GM21381 (cell line): Measurements from ENCODE around the gene BLOC1S5.

Source experiments
- ATAC-seq: cut with Tn5 transposase; IDR thresholded peaks from one replicate; pipeline ENCODE4 v1.9.1; 2021; ENCODE audit warnings: mild to moderate bottlenecking, moderate library complexity; ENCODE audit not compliant: unreplicated experiment

BLOC1S5 gene, protein sequence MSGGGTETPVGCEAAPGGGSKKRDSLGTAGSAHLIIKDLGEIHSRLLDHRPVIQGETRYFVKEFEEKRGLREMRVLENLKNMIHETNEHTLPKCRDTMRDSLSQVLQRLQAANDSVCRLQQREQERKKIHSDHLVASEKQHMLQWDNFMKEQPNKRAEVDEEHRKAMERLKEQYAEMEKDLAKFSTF

DNA sequence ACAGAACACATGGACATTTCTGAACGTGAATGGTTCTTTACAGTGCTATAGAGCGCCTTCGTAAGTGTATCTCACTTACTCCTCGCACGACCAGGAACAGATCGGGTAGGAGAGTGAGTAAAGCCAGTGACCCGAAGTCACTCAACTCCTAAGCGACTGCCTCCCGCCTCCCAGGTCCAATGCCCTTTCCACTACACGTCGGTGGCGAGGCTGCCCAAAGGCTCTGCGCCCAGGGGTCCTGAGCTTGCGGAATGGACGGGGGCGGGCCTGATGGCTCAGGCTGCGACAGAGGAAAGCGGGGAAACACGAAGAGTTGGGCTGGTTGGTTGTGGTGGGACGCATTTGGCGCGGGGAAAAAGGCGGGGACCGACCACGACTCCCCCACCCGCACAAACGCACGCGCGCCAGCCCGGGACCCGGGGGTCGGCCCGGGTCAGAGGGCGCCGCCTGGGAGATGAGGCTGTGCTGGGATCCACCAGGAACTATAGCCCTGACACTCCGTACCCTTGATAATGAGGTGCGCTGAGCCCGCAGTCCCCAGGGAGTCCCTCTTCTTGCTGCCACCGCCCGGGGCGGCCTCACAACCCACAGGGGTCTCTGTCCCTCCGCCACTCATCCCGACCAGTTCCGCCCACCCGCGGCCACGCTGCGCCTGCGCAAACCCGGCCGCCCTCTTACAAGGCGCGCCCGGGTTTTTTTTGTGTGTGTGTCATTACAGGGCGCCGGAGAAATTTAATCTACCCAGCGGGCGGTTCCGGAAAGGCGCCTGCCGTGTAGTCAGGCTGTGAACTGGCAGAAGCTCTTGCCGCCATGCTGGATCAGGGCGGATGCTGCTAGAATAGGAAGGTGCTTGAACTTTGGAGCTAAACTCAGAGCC is at the start of gene BLOC1S5:
Gene BLOC1S5, minus strand, starts transcription at position 629 of the 877 bp plus-strand sequence. Its CDS starts 13 bp downstream, at position 616.
- peak; percentile 89 for ATAC-seq

GRCh38 chr6:8113131-8113654 is 49.0 kb upstream of the BLOC1S5 start:
- no peak for ATAC-seq

DNA sequence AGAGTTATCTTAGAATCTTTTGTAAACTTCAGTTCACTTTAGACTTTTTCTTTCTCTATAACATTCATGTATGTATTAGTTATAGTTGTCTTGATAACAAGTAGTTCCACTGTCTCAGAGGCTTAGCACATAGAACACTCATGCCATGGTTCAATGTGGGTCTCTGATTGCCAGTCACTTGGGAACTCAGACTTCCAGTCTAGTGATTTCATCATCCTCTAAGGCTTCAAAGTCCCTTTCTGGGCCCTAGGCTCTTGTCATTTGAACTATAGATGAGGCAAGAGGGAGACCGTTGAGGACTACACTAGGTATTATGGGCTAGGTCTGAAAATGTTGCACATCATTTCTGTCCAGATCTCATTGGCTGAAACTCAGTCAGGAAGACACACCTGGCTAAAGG is 46.5 kb upstream of the BLOC1S5 start:
- ATAC-seq: no peak

- ATAC-seq: peak; percentile 80
Measured at GRCh38 chr6:8110117-8110721, 46.0 kb upstream of the BLOC1S5 start.

- no peak for ATAC-seq
Measured at GRCh38 chr6:8108759-8109539, 44.8 kb upstream of the BLOC1S5 start.

DNA sequence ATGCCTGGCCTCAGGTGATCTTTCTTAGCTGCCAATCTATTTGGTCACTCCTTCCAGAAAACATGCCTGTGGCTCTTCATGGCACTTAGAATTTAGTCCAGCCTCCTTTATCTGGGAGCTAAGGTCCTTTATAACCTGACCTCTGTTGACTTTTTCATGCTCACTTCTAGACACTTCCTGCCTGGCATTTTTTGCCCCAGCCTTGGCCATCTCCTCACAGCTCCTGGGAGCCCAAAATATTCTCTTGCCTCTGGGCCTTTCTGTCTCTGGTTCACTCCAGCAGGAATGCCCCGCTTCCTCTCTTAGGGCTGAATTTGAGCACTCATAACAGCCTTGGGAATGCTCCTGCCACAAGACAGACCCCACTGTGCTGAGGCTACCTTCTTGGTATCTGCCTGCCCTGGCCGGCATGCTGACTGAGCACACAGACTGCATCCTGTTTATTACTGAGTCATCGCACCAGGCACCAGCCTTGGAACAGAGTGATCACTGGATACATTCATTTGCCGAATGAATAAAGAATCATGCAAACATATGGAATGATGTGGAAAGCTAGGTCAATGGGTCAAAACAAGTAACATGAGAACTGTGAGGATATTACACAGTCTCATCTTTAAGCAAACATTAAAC is 44.0 kb upstream of the BLOC1S5 start:
- ATAC-seq: no peak

DNA sequence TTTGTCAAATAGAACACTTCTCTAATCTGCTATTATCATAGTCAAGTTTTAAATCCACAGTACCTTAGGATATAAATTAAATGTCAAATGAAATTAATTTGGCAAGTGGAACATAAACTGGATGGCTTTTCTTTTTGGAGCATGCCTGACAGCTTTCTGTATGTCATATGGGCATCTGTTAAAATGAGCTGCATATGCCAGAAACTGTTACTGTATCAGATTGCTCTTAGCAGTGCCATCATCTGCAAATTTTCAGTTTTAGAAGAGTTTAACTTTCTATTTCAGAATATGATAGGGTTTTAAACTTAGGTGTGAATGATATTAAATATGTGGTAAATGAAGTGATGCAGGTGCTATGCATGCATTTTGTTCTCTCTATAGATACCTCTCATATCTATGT is 41.6 kb upstream of the BLOC1S5 start:
- ATAC-seq: no peak

DNA sequence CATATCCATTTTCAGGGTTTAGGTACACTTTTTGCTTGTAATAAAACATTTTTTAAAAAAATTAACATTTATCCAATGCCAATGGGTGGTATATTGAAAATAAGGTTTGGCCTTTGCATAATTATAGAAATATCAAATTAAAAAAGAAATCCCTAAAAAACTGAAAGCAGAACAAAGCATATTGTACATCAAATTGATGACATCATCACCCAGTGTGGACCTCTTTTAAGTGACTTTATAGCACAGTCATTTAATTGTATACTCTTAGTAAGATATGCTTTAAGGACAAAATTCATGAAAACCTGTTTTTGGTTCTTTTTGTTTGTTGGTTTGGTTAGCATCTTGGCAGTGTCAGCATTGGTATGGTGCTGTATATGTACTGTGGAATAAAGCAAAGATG is 39.5 kb upstream of the BLOC1S5 start:
- ATAC-seq: no peak

- ATAC-seq: peak; percentile 99
Measured at GRCh38 chr6:8102122-8102958, 38.2 kb upstream of the BLOC1S5 start, which contains the start of gene EEF1E1. Gene EEF1E1, minus strand, starts transcription at chr6:8102548. Its CDS starts 27 bp downstream, at chr6:8102521.

DNA sequence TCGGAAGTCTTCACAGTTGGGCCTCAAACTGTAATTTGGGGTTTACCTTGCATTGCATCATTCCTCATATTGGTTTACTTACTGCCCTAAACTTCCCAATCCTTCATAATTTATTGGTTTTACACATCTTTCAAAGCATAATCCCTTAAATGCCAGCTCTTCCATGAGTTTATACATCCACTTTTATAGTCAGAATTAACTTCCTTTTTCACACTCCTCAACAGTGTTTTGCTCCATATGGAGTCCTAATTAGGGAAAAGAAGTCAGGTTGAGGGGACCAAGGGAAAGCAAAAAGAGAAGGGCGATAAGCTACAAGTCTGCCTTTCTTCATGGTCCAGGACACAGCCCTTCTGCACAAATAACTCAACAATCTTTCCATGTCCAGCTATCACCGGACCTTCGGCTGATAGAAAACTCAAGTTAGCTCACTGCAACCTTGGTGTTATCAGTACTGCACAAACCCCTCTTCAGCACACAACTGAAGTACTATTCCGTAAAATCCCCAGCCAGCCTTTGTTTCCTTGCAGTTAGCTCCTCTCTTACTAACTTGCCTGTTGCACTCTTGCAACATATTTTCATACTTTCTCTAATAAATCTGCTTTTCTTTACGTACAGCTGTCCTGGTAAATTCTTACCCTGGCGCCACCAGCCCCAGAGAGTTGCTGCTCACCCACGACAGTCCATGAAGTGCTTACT is 36.1 kb upstream of the BLOC1S5 start:
- ATAC-seq: no peak

GRCh38 chr6:8090650-8091049 is 26.5 kb upstream of the BLOC1S5 start:
- no peak for ATAC-seq

DNA sequence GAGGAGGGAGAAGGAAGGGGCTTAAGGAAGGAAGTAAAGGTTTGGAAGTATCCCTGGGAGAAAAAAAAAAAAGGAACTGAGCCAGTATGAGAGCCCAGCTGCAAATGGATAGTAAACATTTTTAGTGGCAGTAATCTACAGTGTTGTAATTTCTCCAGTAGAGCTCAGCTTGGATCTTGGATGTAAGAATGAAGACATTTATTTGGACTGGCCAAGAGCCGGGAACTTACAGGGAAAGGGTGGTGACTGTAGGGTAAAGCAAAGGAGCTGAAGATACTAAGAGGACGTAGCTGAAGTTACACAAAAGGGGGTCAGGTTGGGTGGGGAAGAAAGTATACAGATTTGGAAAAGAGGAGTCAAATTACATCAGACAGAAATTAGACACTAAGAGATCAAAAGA is 24.7 kb upstream of the BLOC1S5 start:
- no peak for ATAC-seq

DNA sequence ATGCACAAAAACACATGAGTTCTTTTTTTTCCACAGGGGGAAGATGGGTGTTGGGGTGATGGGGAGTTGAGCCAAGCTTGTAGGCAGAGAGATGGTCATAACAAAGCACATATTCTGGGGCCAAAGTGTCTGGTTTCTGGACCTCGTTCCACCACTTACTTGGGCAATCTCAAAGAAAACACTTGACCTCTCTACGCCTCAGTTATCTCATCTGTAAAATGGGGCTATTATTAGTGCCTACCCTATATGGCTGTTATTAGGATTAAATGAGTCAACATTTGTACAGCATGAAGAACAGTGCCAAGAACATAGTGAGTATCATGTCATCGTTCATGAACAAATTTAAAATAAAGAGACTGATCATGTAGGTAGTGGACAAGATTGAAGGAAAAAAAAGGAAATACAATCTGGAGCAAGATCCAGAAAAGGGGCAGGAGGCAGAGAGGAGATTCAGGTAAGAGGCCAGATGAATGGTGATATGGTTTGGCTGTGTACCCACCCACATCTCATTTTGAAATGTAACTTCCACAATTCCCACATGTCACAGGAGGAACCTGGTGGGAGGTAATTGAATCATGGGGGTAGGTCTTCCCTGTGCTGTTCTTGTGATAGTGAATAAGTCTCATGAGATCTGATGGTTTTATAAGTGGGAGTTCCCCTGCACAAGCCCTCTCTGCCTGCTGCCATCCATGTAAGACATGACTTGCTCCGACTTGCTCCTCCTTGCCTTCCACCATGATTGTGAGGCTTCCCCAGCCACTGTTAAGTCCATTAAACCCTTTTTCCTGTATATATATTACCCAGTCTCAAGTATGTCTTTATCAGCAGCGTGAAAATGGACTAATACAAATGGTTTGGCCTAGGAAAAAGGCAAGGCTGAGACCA is 23.9 kb upstream of the BLOC1S5 start:
- ATAC-seq: no peak

- no peak for ATAC-seq
Measured at GRCh38 chr6:8086755-8087306, 22.6 kb upstream of the BLOC1S5 start.

DNA sequence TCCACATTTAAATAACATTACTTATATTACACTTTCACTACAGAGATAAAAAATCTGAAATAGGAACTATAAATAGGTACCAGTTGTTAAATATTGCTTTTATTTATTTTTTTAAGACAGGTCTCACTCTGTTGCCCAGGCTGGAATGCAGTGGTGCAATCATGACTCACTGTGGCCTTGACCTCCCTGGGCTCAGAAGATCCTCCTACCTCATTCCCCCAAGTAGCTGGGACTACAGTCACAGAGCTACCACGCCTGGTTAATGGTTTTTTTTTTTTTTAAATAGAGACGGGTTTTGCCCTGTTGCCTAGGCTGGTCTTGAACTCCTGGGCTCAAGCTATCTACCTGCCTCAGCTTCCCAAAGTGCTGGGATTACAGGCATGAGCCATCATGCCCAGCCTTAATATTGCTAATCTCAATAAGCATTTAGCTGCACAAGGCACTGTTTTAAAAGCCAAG is 20.9 kb upstream of the BLOC1S5 start:
- no peak for ATAC-seq

DNA sequence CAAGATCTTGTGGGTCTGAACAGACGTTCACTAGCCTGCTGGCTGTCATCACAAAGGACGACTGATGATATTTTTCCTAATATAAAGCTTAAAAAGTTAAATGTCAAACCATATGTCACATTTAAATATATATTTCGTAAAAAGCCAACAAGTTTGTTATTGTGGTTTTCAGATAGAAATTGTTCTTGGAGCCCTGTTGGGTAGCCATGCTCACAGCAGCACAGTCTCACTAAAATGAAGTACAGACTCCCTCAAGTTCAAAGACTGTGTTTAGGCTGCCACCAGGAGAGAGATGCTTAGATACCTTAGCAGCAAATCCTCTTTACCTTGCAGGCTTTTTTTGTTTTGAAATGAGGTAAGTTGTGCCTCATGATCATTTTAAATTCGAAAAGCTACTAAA is 20.4 kb upstream of the BLOC1S5 start:
- ATAC-seq: no peak
